ENCODE measurements around the gene BCAM.

The BCAM gene

DNA sequence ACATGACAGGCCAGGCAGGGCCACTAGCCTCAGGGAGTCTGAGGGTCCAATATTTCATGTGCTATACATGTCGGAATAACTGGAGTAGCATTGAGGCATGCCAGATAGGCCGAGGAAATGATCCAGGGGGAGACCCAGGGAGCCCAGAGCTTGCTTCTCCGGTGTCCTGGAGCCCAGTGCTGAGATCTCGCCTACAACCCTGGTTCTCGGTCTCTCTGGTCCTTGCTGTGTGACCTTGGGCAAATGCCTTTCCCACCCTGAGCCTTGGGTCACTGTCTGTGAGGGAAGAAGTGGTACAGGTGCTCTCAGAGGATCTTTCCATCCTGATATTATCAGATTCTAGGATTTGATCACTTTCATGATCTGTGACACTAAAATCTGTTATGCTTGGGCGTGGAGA lies 19.9 kb upstream of the BCAM start:
- no peak for DNase-seq (ENCODE audit: insufficient read length, low spot score)
- no peak for FAIRE-seq

DNA sequence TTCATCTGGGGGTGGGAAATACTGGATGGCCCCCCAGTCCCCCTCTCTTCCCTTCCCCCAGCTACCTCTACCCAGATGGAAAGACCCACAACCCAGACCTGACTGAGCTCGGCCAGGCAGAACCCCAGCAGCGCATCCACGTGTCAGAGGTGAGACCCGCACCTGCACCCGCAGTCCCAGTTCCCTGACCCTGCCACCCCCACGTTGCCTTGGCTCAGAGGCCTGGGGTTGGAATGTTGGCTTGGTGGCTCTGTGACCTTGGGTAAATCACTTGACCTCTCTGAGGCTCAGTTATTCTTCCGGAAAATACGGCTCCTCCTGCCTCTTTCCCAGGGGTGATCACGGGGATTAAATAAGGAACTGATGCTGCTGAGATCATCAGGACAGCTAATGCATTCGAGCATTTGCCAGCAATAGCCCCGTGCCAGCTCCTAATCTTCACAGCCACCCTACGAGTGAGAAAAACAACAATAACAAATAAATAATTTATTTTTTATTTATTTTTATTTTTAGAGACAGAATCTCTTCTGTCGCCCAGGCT lies 18.9 kb upstream of the BCAM start:
- no peak for FAIRE-seq
- DNase-seq (ENCODE audit: insufficient read length, low spot score), result no peak

DNA sequence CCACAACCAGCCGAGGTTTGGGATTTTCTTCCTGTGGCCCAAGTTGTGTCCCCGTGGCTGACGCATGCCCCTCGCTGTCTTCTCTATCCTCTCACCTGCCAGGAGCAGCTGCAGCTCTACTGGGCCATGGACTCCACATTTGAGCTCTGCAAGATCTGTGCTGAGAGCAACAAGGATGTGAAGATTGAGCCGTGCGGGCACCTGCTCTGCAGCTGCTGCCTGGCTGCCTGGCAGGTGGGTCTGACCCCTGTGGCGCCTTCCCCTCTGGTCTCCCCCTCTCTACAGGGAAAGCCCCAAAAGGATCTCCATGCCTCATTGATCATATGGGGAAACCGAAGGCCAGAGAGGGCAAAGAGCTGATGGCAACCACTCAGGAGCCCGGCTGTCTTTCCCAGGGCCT lies 16.6 kb upstream of the BCAM start:
- no peak for FAIRE-seq
- no peak for DNase-seq (ENCODE audit: insufficient read length, low spot score)

DNA sequence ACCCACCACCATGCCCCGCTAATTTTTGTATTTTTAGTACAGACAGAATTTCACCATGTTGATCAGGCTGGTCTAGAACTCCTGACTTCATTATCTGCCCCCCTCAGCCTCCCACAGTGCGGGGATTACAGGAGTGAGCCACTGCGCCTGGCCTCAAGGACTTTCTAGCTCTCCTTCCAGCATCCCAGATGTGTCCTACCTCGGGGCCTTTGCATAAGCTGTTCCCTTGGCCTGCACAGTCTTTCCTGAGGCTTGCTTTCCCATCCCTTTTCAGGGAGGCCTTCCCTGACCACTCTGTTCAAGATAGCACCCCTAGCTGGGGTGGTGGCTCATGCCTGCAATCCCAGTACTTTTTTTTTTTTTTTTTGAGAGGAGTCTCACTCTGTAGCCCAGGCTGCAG lies 14.3 kb upstream of the BCAM start:
- DNase-seq (ENCODE audit: insufficient read length, low spot score) (no peak), FAIRE-seq (no peak)

DNA sequence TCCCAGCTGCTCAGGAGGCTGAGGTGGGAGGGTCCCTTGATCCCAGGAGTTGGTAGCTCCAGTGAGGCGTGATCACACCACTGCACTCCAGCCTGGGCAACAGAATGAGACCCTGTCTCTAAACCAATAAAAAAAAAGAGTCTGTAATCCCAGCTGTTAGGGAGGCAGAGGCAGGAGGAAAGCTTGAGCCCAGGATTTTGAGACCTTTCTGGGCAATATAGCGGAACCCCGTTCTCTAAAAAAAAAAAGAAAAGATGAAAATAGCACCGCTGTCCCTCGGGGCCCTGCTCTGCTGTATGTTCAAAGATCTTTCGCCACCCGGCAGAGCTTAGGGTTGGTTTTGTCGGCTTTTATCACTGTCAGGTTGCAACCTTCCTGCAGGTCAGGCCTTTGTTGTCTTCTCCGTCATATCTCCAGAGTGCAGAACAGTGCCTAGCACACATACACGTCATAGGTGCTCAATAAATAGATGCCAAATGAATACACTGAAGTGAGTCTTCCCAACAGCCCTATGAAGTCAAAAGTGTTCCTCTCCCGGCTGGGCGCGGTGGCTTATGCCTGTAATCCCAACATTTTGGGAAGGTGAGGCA lies 13.4 kb upstream of the BCAM start:
- DNase-seq (ENCODE audit: insufficient read length, low spot score) (no peak), FAIRE-seq (no peak)

DNA sequence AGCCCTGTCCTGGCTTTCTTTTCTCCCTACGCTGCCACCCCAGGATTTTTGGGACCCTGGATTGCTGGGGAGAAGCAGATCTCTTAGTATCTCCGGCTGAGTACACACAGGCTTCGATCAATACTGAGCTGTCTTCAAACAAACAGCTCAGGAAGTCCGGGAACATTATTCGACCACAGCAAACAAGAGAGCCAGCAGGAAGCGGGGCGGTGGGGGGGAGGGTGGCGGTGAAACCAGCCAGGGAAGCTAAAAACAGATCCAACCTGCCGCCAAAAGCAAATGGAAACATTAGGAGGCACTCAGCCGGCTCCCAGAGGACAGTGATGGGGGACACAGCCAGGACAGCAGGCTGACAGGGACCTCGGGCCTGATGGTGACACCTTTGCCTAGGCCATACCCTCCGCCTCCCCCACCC lies 12.2 kb upstream of the BCAM start:
- DNase-seq (ENCODE audit: insufficient read length, low spot score) (no peak), FAIRE-seq (no peak)

DNA sequence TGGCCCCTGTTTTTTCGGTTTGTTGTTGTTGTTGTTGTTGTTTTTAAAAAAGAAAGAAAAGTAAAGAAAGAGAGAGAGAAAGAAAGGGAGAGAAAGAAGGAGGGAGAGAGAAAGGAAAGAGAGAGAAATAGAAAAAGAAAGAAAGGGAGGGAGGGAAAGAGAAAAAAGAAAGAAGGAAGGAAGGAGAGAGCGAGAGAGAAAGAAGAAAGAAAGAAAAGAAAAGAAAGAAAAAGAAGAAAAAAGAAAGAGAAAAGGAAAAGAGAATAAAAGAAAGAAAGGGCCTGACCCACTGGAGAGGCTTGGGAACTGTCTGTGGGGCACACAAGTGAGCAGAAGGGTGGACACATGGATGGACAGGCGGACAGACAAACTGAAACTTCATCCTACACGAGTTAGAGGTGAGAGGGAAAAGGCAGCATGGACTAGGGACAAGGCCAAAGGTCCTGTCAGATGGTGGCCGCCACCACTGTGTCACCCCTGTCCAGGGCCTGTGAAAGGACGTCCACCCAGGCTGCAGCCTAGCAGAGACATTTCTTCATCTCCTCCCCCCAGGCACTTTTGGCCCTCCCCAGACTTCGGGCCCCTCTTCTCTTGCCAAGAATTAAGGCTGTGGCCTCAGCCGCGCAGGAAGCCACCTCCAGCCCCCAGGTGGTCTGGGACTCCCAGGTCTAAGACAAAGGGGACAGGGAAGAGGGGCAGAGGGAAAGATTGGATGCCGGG lies 9.1 kb upstream of the BCAM start:
- no peak for DNase-seq (ENCODE audit: insufficient read length, low spot score)

DNA sequence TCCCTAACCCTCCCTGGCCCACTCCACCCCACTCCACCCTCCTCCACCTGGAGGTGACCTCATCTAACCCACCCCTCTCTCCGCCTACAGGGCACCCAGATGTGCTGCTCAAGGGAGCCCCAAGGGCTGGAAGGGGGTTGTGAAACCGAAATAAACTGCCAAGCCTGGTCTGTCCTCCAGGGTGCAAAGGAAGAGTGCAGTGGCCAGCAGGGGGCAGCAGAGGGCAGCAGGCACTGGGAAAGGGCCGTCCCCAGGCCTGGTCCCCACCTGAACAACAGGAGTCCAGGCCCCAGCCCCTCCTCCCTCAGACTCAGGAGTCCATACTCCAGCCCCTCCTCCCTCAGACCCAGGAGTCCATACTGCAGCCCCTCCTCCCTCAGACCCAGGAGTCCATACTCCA lies 8.4 kb upstream of the BCAM start:
- peak; percentile 92 for DNase-seq (ENCODE audit: insufficient read length, low spot score)
- peak; percentile 85 for FAIRE-seq

More for the DNA sequence above, 9.1 kb upstream of the BCAM start:
- peak; percentile 9 for FAIRE-seq

DNA sequence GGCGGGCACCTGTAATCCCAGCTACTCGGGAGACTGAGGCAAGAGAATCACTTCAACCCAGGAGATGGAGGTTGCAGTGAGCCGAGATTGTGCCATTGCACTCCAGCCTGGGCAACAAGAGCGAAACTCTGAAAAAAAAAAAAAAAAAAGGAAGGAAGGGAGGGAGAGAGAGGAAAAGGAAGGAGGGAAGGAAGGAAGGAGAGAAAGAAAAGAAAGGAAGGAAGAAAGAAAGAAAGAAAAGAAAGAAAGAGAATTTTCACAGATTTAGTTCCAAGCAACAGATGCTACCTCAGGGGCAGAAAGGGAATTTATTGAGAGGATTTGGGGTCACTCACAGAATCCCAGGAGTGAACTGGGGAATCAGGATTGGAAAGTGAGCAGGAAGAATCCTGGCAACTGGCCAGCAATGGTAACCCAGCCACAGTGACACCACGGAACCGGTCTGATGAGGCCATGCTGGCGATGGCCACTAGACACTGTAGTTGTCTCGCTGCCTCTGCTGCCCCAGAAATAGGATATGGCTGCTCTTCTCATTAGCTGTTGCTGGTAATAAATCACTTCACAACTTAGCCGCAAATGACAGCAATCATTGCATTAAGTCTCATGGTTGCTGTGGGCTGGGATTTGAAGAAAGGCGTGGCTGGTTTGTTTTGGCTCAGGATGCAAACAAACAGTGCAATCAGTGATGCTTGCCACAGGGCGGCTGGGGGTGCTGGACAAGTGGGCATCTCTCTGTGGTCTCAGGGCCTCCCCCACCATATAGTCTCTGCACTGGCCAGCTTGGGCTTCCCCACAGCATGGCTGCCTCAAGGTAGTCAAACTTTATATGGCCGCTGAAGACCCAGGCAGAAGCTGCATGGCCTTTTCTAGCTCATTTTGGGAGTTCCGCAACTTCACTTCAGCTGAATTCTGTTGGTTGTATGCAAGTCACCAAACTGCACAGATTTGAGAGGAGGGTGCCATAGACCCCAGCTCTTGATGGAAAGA lies 5.2 kb upstream of the BCAM start:
- FAIRE-seq (no peak), DNase-seq (ENCODE audit: insufficient read length, low spot score) (no peak)

DNA sequence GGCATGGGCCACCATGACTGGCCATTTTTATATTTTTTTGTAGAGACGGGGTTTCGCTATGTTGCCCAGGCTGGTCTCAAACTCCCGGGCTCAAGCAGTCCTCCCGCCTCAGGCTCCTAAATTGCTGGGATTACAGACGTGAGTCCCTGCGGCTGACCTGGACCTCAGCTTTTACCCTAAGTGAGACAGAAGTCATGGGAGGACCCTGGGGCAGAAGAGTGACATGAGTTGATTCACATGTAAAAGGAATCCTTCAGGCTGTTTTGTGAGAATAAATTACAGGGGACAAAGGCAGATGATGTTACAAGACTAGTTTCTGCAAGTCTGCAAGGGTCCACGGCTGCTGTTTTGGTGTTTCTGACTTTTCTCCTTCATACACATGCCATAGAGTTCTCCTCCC lies 2.6 kb upstream of the BCAM start:
- FAIRE-seq (no peak), DNase-seq (ENCODE audit: insufficient read length, low spot score) (no peak)

DNA sequence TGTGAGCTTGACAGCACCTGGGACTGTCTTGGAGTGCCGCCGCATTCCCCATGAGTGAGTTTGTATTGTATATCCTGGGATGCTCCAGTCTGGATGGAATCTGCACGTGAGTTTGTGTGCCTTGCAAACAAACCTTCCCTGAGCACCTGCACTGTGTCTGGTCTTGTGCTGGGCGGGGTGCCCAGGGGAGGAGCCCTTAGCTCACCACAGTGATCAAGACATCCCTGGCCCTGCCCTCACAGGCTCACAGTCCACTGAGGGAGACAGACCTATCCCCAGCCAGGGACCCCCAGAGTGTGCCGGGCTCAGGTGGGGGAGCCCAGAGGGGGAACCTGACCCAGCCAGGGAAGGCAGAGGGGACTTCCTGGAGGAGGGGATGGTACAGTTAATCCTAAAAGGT lies 1.7 kb upstream of the BCAM start:
- no peak for FAIRE-seq
- no peak for DNase-seq (ENCODE audit: insufficient read length, low spot score)

DNA sequence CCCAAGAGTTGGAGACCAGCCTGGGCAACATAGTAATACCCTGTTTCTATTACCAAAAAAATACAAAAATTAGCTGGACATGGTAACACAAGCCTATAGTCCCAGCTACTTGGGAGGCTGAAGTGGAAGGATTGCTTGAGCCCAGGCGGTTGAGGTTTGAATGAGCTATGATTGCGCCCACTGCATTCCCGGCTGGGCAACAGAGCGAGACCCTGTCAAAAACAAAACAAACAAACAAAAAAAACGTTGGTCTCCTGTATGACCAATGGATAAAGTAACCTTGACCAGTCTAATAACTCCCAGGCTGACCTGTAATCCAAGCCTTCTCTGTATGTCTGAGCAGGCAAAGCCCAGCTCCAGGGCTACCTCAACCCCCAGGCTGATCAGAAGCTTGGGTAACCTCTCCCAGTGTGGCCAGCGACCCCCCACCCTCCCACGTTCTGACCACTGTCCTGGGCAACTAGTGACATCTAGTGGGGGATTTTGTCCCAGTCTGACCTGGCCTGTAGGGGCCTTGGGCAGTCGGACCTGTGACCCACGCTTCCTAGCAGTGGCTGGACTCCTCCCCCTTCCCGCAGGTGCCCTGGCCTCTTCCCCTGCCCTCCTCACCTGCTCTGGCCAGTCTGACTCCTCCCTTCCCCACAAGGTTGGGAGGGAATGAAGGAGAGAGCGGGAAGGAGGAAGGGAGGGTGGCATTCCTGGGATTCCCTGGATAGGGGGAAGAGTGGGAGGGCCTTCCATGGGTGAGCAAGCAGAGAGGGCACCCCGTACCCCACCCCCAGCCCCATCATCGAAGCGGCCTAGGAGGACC lies 1.0 kb upstream of the BCAM start:
- DNase-seq (ENCODE audit: insufficient read length, low spot score) (peak; percentile 83), FAIRE-seq (peak; percentile 87)

DNA sequence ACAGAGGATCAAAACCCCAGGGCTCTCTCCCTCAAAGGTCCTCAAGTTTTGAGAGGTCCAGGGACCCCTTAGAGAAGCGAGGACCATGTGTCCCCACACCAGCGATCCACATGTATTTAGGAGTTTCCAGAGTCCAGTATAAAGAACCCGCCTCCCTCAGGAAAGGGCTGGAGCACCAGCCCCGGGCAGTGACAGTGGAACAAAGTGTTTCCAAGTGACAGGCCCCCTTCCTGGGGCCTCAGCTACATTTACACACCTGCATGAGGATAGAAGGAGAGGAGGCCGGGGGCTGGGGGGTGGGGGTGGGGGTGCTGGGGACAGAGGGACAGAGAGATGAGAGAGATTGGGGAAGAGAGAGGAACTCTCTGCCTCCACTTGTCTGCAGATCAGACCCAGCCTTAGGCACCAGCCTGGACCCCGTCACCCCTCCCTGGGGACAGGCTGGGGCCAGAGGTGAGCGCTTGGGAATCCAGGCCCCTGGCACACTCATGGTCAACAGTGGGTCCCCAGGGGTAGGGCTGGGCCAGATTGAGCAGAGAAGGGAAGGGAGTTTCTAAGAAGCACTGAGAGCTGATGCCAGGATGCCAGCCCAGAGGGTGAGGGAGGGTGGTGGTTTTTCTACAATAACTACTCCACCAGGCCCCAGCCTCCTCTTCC lies 802 bp downstream of the BCAM start:
- FAIRE-seq, result no peak

DNA sequence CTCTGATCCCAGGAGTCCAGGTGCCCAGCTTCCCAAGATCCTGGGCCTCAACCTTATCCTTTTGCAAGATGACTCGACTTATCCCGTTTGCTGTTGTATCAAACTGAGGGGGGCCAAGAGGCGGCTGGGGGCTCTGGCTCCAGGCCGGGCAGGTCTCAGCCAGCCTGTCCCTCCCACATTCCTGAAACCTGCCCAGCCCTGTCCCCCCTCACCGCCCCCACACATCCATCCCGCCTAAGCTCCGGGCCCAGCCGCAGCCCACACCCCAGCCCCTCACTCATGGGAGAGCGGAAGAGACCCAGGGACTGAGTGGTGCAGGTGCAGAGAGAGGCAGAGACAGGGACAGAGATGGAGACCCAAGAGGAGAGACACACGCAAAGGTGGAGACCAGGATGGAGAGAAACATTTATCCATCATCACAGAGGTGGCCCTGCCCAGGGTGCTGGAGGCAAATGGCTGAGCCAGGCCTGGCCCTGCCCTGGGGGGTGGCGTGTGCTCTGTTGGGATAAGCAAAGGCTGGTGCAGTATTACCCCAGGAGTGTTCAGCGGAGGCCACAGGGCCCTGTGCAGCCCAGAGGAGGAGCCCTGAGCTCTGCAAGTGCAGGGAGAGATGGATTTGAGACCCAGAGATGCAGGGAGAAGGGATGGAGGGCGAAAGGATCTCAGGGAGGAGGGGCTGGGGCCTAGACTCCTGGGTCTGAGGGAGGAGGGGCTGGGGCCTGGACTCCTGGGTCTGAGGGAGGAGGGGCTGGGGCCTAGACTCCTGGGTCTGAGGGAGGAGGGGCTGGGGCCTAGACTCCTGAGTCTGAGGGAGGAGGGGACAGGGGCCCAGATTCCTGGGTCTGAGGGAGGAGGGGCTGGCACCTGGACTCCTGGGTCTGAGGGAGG lies 1.6 kb downstream of the BCAM start:
- DNase-seq (ENCODE audit: insufficient read length, low spot score) (no peak), FAIRE-seq (no peak)

More for the DNA sequence above, 802 bp downstream of the BCAM start:
- no peak for DNase-seq (ENCODE audit: insufficient read length, low spot score)

DNA sequence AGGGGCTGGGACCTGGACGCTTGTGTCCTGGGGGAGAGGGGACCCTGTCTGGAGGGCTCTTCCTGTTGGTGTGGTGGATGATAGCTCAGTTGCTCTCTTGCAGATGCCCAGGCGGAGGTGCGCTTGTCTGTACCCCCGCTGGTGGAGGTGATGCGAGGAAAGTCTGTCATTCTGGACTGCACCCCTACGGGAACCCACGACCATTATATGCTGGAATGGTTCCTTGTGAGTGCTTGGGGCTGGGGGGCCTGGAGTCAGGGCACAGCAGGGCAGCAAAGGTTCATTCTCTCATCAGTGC lies 2.2 kb downstream of the BCAM start:
- DNase-seq (ENCODE audit: insufficient read length, low spot score), result no peak
- no peak for FAIRE-seq

DNA sequence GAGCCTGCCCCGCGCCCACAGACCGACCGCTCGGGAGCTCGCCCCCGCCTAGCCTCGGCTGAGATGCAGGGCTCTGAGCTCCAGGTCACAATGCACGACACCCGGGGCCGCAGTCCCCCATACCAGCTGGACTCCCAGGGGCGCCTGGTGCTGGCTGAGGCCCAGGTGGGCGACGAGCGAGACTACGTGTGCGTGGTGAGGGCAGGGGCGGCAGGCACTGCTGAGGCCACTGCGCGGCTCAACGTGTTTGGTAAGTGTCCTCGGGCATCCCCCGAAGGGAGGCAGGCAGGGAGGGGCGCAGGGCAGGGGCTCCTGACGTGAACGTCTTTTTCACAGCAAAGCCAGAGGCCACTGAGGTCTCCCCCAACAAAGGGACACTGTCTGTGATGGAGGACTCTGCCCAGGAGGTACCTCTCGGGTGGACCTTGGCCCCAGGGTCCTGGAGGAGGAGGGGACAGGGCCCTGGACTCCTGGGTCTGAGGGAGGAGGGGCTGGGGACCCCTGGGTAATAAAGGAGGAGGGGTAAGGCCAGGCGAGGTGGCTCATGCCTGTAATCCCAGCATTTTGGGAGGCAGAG lies 3.3 kb downstream of the BCAM start:
- no peak for DNase-seq (ENCODE audit: insufficient read length, low spot score)
- no peak for FAIRE-seq

DNA sequence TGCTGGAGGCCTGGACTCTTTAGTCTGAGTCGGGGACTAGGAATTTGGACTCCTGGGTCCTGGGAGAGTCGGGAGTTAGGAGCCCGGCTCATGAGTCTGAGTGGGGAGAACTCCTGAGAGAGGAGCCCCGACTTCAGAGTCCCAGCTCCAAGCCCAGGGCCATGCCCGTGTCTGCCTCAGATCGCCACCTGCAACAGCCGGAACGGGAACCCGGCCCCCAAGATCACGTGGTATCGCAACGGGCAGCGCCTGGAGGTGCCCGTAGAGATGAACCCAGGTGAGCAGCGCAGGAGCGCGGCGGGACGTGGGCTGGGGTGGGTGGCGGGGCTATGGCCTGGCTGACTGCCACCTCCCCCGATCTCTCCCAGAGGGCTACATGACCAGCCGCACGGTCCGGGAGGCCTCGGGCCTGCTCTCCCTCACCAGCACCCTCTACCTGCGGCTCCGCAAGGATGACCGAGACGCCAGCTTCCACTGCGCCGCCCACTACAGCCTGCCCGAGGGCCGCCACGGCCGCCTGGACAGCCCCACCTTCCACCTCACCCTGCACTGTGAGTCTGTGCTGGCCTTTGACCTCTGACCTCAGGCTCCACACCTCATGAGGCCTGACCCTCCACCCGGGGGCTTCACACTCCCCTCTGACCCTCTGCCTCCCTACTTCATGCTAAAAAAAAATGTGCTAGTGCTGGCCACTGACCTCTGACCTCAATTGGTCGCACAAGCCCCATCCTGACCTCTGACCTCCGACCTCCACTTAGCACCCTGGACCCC lies 4.4 kb downstream of the BCAM start:
- FAIRE-seq, result no peak

DNA sequence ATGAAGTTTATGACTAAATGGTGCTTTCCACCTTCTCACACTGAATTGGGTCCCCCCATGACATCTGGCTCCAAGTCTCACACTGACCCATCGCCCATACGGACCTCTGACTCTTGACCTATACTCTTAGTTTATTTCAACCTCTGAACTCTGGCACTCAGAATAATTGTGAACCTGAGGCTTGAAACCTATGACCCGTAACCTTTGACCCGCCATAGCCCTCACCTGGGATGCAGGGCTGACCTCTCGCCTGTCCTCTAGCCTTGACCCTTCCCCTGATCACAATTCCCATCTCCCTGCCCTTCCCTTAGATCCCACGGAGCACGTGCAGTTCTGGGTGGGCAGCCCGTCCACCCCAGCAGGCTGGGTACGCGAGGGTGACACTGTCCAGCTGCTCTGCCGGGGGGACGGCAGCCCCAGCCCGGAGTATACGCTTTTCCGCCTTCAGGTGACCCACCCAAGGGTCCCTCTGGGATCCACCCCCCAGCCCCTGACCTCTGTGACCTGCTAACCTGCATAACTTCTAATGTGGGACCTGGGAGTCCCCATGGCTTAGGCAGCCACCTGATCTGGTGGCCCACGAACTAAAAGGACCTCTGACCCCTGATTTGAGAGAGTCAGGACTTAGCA lies 5.1 kb downstream of the BCAM start:
- DNase-seq (ENCODE audit: insufficient read length, low spot score), result no peak
- no peak for FAIRE-seq

More for the DNA sequence above, 4.4 kb downstream of the BCAM start:
- DNase-seq (ENCODE audit: insufficient read length, low spot score), result no peak

Data from HTR-8/SVneo (cell line).